Endometrium (tissue), 2 donors: ENCODE measurements around the gene LGI4.
"Not testable (repeated sequence)": the region's sequence is repeated elsewhere in the genome, so short reads cannot be mapped to it uniquely, and the experiment has no call there.

Source experiments
- FAIRE-seq: peaks from 2 replicates; lab custom pipeline; 2012; peaks lifted over from hg19 to GRCh38; lab: Jason Lieb, UNC
- donor health status: control.
- donor health status: control.

LGI4 gene

GRCh38 chr19:35105411-35106290, 29.2 kb downstream of the LGI4 start:
- no peak for FAIRE-seq

DNA sequence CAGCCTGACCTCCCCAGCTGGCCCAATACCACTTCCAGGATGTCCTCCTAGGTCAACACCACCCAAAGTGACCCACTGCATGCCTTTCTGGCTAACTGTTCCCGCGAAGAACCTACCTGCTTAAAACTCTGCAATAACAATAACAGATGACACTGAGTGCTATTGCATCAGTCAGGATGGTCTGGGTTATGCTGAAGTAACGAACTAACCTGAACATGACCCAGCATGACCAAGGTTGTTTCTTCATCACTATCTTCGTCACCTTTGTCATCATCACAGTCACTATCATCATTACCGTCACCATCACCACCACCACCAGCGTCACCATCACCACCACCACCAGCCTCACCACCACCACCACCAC, 29.8 kb downstream of the LGI4 start:
- FAIRE-seq: no peak

DNA sequence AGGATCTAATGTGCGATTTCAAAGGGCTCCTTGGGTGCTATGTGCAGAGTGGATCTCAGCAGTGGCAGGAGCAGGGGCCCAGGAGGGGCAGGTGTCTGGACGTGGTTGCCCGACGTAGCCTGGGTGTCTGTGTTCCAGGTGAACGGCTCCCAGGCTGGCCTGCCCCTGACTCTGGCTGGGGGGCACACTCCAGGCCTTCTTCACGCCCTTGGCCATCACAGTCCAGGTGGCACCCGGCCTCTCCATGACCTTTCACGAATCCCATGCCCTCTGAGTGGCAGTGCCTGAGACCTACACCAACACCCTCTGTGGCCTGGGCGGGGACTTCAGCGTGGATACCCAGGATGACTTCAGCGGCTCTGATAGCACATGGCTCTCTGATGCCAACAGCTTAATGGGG, 30.5 kb downstream of the LGI4 start:
- no peak for FAIRE-seq

GRCh38 chr19:35103614-35104013, 31.2 kb downstream of the LGI4 start:
- FAIRE-seq: not testable (repeated sequence)

- not testable (repeated sequence) for FAIRE-seq
Measured at GRCh38 chr19:35101949-35102348, 32.9 kb downstream of the LGI4 start.

DNA sequence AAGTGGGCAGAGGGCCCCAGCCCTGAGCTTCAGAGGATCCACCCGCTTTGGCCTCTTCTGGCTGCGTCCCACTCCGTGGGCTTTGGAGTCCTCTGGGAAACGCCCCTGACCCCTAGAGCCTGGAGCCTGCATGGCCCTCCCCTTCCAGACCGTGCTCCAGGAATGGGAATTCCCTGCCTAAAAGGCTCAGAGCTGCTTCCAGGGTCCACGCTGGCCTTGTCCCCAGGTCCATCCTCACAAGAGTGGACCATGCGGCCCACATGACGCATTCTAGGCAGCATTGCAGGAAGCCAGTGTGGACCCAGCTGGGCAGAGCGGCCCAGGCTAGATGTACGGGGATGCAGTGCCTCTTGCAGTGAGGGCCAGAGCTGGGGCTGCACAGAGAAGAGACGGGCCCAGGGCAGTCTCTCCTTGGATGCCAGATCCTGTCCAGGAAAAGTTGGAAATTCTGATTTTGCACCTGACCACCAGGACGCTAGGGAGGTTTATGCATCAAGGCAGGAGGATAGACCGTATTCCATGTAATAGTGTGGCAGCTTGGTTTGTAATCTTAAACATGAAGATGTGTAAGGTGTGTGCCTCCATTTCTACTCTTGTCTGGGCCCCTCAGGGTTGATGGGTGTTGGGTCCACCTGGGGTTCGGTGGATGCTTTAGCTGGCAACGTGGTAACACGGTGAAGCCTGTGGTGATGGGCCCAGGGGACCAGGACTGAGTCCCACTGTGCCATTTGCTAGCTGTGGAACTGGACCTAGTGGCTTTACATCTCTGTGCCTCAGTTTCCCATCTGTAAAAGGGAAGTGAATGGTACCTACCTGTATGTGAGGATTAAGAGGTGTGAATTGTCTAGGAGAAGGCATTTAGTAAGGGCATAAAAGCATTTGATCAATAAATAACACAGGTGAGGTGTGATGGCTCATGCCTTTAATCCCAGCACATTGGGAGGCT, 34.0 kb downstream of the LGI4 start:
- no peak for FAIRE-seq

DNA sequence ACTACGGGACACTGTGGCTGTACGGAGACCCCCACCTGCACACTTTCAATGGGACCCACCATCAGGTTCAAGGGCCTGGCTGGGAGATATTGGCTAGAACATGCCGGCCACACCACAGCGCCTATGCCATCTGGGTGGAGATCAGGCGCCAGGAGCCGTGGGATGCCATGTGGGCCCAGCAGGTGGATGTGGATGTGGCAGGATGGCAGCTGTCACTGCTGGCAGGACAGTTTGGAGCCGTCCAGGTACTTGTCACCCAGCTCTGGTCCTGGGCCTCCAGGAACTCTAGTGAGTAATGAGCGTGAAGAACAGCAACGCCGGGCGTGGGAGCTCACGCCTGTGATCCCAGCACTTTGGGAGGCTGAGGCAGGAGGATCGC, 35.0 kb downstream of the LGI4 start:
- FAIRE-seq: no peak

DNA sequence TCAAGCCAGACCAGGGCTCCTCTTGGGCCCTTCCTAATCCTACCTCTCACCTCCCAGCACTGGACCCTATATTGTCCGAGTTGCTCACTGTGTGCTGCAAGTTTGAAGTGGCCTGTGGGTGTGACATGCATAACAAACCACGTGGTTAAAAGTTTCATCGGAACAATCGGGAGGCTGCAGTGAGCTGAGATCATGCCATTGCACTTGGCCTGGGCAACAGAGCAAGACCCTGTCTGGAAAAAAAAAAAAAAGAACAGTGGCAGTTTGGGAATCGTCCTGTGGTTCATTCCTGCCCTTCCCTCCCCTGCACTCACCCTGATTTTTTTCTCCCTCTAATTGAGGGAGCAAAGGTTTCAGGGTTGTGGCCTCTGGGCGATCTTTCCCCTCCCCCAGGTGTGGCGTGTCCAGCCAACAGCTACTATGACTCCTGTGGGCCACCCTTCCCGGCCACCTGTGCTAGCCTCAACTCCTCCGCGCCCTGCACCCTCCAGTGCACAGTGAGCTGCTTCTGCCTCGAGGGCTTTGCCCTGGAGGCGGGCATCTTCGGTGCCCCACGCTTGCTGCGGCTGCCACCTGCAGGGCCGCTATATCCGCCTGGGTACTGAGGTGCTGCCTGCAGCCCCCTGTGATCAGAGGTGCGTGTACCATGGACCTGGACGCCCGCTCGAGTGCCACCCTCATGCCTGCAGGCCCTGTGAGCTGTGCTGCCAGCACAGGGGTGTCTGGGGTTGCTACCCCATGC, 35.5 kb downstream of the LGI4 start:
- no peak for FAIRE-seq

- FAIRE-seq: no peak
Measured at GRCh38 chr19:35098413-35099049, 36.3 kb downstream of the LGI4 start.

DNA sequence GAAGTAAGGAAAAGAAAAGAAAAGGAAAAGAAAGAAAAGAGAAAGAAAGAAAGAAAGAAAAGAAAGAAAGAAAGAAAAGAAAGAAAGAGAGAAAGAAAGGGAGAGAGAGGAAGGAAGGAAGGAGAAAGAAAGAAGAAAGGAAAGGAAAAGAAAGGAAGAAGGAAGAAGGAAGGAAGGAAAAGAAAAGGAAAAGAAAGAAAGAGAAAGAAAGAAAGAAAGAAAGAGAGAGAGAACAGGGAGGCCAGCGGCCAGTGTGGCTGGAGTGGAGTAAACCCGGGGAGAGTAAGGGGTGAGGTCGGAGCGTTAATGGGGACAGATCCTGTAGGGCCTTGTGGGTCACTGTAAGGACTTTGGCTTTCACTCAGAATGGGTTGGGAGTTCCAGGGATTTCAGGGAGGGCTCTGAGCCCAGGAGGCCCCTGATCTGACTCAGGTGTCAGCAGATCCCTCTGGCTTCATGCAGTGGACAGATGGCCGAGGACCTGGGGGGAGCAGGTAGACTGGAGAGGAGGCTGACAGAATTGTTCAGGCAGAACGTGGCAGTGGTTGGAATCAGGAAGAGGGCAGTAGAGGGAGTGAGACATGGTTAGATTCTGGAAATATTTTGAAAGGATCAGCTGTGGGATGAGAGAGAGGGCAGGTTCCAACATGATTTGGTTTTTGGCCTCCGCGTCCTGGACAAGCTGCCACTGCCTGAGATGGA, 39.0 kb downstream of the LGI4 start:
- FAIRE-seq: no peak

- FAIRE-seq: no peak
Measured at GRCh38 chr19:35094656-35095055, 40.2 kb downstream of the LGI4 start.

DNA sequence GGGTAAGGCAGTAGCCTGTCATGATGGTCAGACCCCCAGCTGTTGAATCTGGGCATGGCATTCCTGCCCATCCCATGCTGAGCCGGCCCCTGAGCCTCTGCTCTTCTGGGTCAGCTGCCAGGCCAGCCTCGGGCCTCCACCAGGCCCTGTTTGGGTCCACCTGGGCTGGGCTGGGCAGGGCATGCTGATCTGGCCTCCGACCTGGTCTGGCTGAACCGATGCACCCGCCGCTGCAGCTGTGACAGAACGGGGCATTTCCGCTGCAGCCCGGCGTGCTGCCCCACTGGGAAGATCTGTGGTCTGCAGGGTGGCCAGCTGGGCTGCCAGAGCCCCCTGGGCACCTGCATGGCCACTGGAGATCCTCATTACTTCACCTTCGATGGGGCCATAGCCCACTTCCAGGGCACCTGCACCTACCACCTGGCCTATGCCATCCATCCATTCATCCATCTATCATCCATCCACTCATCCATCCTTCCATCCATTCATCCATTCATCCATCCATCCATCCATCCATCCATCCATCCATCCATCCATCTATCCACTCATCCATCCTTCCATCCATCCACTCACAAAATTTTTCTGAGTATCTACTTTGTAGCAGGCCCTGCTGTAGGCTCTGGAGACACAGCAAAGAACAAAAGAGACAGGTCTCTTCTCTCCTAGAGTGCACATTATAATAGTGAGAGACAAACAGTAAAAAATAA, 40.8 kb downstream of the LGI4 start:
- FAIRE-seq: no peak

- FAIRE-seq: no peak
Measured at GRCh38 chr19:35093430-35093829, 41.4 kb downstream of the LGI4 start.

GRCh38 chr19:35090506-35091214, 44.2 kb downstream of the LGI4 start:
- FAIRE-seq: no peak

DNA sequence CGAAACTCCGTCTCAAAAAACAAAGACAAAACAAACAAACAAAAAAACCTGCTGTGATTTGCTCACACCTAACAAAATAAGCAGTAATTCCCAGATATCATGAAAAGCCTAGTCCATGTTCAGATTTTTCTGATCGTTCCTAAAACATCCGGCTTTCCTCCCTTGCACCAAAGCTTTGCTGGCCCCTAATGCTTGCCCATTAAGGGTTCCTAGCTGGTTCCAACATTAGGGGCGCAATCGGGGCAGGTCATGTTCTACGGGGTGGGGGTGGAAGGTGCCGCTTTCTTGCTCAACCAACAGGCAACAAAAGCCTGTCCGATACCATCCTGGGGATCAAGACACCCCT, 44.7 kb downstream of the LGI4 start:
- FAIRE-seq: no peak

GRCh38 chr19:35089554-35089953, 45.3 kb downstream of the LGI4 start:
- FAIRE-seq: no peak

DNA sequence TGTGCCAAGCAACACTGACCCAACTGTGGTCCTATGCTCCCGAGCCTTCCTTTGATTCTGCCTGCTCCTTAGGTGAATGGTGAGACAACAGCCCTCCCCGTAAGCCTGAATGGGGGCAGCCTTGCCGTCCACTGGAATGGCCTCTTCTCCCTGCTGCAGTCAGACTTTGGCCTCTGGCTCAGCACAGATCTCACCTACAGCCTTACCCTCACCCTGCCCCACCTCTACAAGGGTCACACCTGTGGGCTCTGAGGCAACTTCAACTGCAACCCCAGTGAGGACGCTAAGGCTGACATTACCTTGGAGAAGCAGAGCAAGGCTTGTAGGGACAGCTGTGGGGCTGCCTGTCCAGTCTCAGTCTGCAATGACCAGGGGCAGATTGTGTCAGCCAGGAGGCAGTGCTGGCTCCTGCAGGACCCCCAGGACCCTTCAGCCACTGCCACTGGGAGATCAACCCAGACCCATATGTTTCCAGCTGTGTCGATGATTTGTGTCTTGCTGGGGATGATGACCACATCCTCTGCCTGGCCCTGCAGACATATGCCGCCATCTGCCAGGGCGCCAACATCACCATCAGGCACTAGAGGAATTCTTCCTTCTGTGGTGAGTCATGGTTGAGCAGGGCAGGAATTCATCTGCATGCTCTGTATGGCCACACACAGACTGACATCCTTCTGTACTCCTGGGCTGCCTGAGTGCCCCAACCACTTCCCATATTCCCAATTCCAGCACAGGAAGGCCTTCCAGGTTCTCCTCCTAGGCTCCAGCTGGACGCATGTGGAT, 46.5 kb downstream of the LGI4 start:
- FAIRE-seq: no peak

GRCh38 chr19:35087393-35087792, 47.5 kb downstream of the LGI4 start:
- no peak for FAIRE-seq

GRCh38 chr19:35086455-35086854, 48.4 kb downstream of the LGI4 start:
- no peak for FAIRE-seq
